AG09309 (cell line): Measurements from ENCODE around the gene LRRC47.

Experiments used
- DNase-seq: peaks from one replicate; pipeline ENCODE4 v3.0.0-alpha.2; 2010; ENCODE audit warnings: low read depth
- H3K4me3 ChIP-seq: 2 replicates; pipeline ENCODE4 v1.5.1; 2011; ENCODE audit warnings: mild to moderate bottlenecking, low read depth, low read length, moderate library complexity; ENCODE audit not compliant: control insufficient read depth
- CTCF ChIP-seq: IDR thresholded peaks from 2 replicates; pipeline ENCODE4 v1.5.1; 2011; ENCODE audit warnings: mild to moderate bottlenecking, low read depth, low read length, inconsistent platforms; ENCODE audit not compliant: insufficient read depth, control insufficient read depth; ENCODE audit errors: missing control alignments

LRRC47 gene

GRCh38 chr1:3774276-3774945, 21.9 kb downstream of the LRRC47 start:
- no peak for TF ChIP-seq CTCF
- no peak overlapping the region for H3K4me3 ChIP-seq
- DNase-seq = no peak

DNA sequence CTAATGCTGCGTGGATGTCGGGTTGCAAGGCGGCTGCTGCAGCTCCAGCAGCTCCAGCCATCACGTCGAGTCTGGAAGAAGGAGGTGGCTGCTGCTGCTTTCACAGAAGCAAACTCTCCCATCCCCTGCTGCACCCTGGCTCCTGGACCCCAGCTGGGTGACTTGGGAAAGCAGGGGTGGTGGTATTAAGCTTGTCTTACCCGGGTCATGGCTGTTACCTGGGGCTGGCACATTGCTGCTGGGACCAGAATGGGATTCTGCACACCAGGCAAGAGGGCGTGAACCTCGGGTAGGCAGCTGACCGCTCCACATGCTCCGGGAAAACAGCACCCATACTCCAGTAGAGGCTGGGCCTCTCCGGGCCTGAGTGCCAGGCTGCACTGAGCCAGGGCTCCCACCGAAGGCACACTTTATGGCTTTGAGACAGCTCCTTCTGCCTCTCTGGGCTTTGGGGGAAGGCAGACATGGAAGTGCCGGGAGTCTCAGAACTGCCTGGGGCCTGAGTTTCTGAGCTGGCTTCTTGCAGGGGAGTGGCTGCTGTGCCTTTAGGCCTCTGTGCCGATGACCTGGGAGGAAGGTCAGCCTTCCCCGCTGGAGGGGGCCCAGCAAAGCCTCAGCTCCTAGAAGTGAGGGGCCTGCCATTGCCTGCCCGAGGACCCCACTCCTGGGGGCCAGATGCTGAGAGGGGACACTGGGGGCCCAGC, 22.6 kb downstream of the LRRC47 start:
- H3K4me3 ChIP-seq = no peak overlapping the region
- no peak for DNase-seq

DNA sequence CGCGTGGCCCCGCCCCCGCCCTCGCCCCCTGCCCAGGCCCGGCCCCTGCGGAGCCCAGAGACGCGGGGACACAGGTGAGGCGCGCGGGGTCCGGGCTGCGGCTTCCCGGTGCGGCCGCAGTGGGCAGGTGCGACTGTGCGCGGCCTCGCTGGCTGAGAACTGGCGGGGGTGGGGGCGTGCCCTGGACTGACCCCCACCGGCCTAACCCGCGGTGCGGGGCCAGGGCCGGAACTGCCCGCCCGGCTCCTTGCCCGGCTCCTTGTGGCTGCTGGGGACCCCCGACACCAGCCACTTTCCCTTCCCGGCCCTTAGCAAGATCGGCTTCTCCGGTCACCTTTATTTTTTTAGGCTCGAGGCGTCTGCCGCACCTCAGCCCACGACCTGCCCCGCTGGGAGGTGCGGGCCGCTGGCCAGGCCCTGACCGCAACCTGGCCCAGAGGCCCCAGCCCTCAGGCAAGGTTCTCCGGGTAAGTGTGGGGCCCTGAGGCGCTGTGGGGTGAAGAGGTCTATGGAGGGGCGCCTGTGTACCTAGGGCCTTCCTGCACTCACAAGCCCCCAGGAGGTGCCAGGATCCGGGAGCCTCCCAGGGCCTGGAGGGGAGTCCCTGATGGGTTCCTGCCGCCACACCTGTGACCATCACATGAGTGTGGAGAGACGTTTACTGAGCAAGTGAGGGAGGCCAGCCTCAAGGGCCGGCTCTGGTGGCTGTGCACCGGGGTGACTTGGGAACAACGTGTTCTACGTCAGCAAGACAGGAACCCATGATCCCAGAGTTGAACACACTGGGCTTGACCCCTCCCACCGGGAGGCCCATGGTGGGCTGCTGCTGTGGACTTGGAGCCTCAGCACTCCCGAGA, 23.4 kb downstream of the LRRC47 start, which contains the start of gene SMIM1:
Gene SMIM1 (plus strand): TSS at position 35 of the 857 bp plus-strand sequence. CDS start 2,625 bp downstream, outside the sequence.
- TF ChIP-seq CTCF = no peak
- peak within 1 kb of the TSS; percentile 38 for H3K4me3 ChIP-seq
- DNase-seq = no peak

More for the DNA sequence above, 22.6 kb downstream of the LRRC47 start:
- TF ChIP-seq CTCF = no peak

DNA sequence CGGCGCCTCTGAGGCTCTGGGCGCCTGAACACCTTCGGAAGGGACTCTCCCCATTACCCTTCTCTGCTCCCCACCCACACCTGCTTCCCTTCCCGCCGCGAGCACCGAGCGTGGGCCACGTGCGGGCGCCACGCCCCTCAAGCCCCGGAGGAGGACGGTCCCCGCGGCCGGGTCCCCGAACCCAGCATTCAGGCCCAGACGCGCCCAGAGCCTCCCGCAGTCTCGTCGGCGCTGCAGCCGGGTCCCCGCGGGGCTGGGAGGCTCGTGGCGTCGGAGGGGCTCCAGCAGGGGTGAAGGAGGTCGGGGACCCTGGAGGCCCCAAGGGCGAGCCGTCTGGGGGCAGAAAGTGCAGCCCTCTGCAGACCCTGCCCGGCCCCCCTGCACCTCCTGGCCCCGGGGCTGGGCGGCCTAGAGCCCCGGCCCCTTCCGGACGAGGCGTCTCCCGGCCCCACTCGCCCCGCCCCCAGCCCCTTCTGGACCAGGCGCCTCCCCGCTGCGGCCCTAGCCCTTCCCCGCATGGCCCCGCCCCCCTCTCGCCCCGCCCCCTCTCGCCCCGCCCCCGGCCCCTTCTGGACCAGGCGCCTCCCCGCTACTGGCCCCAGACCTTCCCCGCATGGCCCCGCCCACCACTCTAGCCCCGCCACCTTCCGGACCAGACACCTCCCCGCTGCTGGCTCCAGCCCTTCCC, 24.1 kb downstream of the LRRC47 start:
- peak overlapping the region; percentile 38 for H3K4me3 ChIP-seq
- no peak for DNase-seq
- TF ChIP-seq CTCF = no peak

DNA sequence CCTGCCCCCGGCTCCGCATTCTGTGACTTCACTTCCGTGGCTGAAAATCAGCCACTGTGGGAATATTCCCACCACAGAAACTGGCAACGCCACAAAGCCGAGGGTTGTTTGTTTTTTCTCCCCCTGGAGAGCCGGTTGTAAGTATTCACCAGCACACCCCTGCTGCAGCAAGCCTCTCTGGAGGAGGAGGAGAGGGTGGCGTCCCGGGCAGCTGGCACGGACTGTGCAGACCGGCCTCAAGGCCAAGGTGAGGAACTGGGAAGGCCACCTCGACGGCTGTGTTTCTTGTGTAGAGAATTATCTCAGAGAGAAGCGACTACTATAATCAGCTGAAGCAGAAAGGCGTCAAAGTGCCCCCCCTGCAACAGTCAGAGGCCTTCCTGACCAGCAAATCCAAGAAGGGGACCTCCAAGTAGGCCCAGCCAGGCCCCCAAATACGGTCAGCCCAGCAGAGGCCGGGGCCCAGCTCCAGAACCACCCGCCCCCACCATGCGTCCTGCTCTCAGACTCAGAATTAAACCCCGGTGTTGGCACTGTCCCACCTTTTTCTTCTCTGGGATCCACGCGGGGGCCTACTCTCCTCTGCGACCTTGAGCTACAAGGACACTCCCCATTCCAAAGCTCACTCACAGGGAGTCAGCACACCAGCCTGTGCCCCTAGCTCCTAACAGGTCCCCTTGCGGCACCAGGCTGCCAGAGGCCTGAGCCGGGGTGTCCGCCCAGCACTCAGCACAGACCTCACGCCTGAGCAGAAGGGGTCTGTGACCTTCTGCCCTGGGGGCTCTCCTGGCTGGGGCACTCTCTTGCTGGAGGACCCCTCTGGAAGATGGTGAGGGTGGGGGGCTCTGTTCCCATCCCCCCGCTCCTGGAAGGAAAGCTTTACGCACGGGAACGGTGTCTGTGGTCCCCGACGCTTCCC, 24.9 kb downstream of the LRRC47 start:
- no peak for DNase-seq
- H3K4me3 ChIP-seq = peak overlapping the region; percentile 38
- no peak for TF ChIP-seq CTCF
